Breast epithelium (tissue), 4 donors: ENCODE data around the gene NSF. TPM values are rescaled to one million over a fixed set of nuclear protein-coding genes. Genes with fewer than 3 reads are reported as not detected.
"Not testable (repeated sequence)": the region's sequence is repeated elsewhere in the genome, so short reads cannot be mapped to it uniquely, and the experiment has no call there.

ENCODE experiments used
- DNase-seq, 2 donors: peaks; one replicate each; pipeline ENCODE4 v3.0.0-alpha.2; 2019; ENCODE audit warnings: low spot score in 2 of 2
- H3K27ac ChIP-seq, 2 donors: fragments of 200-600 bp; sonication (generic) in 1 of 2; one replicate each; pipeline ENCODE4 v1.5.1; 2016 to 2019; ENCODE audit warnings: mild to moderate bottlenecking in 1 of 2
- H3K27me3 ChIP-seq, 2 donors: fragments of 200-600 bp; sonication (generic) in 1 of 2; one replicate each; pipeline versions ENCODE4 v1.5.1 to v1.6.0; 2017 to 2019; ENCODE audit warnings: control low read depth in 1 of 2, mild to moderate bottlenecking in 1 of 2
- H3K36me3 ChIP-seq: fragments of 200-600 bp; one replicate; pipeline ENCODE4 v1.5.1; 2019
- H3K4me1 ChIP-seq, 2 donors: fragments of 200-600 bp; sonication (generic); one replicate each; pipeline ENCODE4 v1.5.1; 2016 to 2019; ENCODE audit warnings: control low read depth in 1 of 2
- H3K4me3 ChIP-seq, 3 donors: fragments of 200-600 bp; sonication (generic); 1 replicate in 2 of 3; 2 replicates in 1 of 3; pipeline ENCODE4 v1.5.1; 2016 to 2019; ENCODE audit warnings: mild to moderate bottlenecking in 3 of 3, moderate library complexity in 2 of 3
- H3K9me3 ChIP-seq, 2 donors: fragments of 200-600 bp; sonication (generic) in 1 of 2; one replicate each; pipeline ENCODE4 v1.5.1; 2016 to 2019; ENCODE audit warnings: control low read depth in 1 of 2
- POLR2A ChIP-seq: fragments of 450-650 bp; IDR thresholded peaks from one replicate; pipeline ENCODE4 v1.6.1; 2016; ENCODE audit warnings: antibody characterized with exemption, mild to moderate bottlenecking, moderate library complexity
- POLR2AphosphoS5 ChIP-seq, 3 donors: sonication (generic); formaldehyde crosslinking; IDR thresholded peaks; one replicate each; pipeline ENCODE4 v1.6.1; 2017; ENCODE audit warnings: antibody characterized with exemption in 3 of 3
- intact Hi-C: fragments of 100-400 bp; cut with DNase I; formaldehyde crosslinking; loops from one replicate; pipeline ENCODE4 v1.15.1; 2023; ENCODE audit warnings: low total_unique reads
- total RNA-seq, 3 donors: library from RNA; depleted of rRNA; stranded (reverse); fragments of >200 nt; gene quantifications; one replicate each; pipeline ENCODE4 v1.1.0, GENCODE V29; 2016
- TF ChIP-seq, protein P1 (sequence below), 3 donors: fragments of 450-650 bp; IDR thresholded peaks; one replicate each; pipeline ENCODE4 v1.5.1; 2016 to 2017; ENCODE audit warnings: antibody characterized with exemption in 3 of 3, mild to moderate bottlenecking in 3 of 3, moderate library complexity in 3 of 3

NSF gene
- total RNA-seq, 3 donors from 2014 or later: 22.1 to 38.1 (median 38.0) TPM

DNA sequence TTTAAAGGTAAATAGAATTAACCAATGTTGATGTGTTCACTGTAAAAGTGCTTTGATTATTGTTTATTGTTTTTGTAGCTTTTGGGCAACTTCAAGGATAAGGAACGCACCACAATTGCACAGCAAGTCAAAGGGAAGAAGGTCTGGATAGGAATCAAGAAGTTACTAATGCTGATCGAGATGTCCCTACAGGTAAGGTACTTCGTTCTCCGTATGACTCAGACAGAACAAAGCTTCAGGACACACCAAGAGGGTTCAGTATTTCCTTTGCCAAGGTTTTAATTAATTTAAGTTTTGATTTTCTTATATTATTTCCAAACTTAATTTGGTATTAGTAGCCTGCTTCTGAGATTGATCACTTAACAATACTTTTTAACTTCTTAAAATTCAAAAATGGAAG, 161.0 kb downstream of the NSF start:
- Histone ChIP-seq H3K9me3 (no peaks in the 10 kb centered on the region), H3K36me3 (peaks cover 7% of the 10 kb centered on the region), H3K4me3 (no peak overlapping the region), H3K27ac (no peak overlapping the region), H3K4me1 (no peaks in the 10 kb centered on the region), H3K27me3 (no peaks in the 10 kb centered on the region)
- DNase-seq: no peak
- TF ChIP-seq POLR2AphosphoS5 (IDR thresholded peaks at IDR 0.05) (no peak), POLR2A (no peak)
- TF ChIP-seq, protein P1, sequence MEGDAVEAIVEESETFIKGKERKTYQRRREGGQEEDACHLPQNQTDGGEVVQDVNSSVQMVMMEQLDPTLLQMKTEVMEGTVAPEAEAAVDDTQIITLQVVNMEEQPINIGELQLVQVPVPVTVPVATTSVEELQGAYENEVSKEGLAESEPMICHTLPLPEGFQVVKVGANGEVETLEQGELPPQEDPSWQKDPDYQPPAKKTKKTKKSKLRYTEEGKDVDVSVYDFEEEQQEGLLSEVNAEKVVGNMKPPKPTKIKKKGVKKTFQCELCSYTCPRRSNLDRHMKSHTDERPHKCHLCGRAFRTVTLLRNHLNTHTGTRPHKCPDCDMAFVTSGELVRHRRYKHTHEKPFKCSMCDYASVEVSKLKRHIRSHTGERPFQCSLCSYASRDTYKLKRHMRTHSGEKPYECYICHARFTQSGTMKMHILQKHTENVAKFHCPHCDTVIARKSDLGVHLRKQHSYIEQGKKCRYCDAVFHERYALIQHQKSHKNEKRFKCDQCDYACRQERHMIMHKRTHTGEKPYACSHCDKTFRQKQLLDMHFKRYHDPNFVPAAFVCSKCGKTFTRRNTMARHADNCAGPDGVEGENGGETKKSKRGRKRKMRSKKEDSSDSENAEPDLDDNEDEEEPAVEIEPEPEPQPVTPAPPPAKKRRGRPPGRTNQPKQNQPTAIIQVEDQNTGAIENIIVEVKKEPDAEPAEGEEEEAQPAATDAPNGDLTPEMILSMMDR (IDR thresholded peaks at IDR 0.05): no peak
- intact Hi-C loops: no loop called here

GRCh38 chr17:46753776-46754175, 163.3 kb downstream of the NSF start:
- Histone ChIP-seq H3K27ac (no peak overlapping the region), H3K36me3 (peaks cover 7% of the 10 kb centered on the region), H3K4me1 (no peaks in the 10 kb centered on the region), H3K27me3 (no peaks in the 10 kb centered on the region), H3K9me3 (no peaks in the 10 kb centered on the region), H3K4me3 (no peak overlapping the region)
- DNase-seq: no peak
- intact Hi-C loops: no loop called here
- TF ChIP-seq, protein P1 (IDR thresholded peaks at IDR 0.05): no peak
- TF ChIP-seq POLR2AphosphoS5 (IDR thresholded peaks at IDR 0.05): no peak
- no peak for TF ChIP-seq POLR2A

DNA sequence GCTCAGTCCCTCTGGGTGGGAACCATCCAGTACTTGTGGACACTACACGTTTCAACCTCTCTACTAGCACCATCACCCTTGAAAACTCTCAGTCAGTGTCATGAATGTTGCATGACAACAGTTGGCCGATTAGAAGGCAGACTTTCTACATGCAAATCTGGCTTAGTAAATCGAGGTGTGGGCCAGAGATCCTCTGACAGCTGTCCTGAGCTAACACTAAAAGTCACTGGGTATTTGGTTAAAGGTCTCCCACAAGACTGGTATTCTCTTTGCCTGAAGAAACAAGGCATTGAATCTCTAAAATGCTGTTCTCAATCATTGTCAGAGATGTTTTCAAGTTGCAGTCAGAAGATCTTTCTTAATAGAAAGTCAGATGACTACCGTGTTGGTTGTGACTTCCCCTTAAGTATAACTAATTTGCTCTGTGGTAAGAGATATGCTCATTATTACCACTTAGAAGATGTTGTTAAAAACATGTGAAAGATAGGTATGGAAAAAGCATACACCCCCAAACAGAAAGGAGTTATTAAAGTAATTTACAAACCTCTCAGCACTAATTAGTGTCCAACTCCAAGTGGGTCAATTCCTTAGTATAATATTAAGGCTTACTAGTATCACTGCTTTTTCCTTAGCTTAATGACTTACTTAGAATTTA, 165.7 kb downstream of the NSF start:
- intact Hi-C loops: no loop called here
- peaks cover 7% of the 10 kb centered on the region for H3K36me3 ChIP-seq

DNA sequence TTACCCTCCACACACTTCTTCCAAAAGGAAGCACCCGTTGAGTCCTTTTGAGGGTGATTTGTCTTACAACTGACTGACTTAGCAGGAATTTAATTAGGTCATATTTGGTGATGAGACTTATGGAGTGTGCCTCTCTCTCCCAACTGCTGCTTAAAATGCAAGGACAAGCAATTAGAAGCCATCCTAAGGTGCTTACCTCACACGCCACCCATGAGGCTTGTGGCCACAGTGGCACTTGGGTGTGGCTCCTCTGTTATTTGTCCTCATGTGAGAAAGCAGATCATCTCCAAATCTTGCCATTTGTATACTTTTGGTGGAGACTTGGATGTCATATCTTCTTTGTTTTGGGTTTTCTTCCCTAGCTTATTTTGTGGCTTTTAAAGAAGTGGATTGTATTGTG, 166.4 kb downstream of the NSF start:
- Histone ChIP-seq H3K4me1 (no peaks in the 10 kb centered on the region), H3K27ac (no peak overlapping the region), H3K4me3 (no peak overlapping the region), H3K9me3 (no peaks in the 10 kb centered on the region), H3K36me3 (peaks cover 7% of the 10 kb centered on the region), H3K27me3 (no peaks in the 10 kb centered on the region)
- intact Hi-C loops: no loop called here
- no peak for DNase-seq
- TF ChIP-seq POLR2A: no peak
- TF ChIP-seq, protein P1 (IDR thresholded peaks at IDR 0.05): no peak
- no peak for TF ChIP-seq POLR2AphosphoS5 (IDR thresholded peaks at IDR 0.05)

More for the DNA sequence above, 165.7 kb downstream of the NSF start:
- Histone ChIP-seq H3K27ac (no peak overlapping the region), H3K4me1 (no peaks in the 10 kb centered on the region), H3K9me3 (no peaks in the 10 kb centered on the region), H3K27me3 (no peaks in the 10 kb centered on the region), H3K4me3 (no peak overlapping the region)
- TF ChIP-seq, protein P1 (IDR thresholded peaks at IDR 0.05): no peak
- TF ChIP-seq POLR2AphosphoS5 (IDR thresholded peaks at IDR 0.05) (no peak), POLR2A (no peak)
- no peak for DNase-seq

GRCh38 chr17:46757588-46757987, 167.1 kb downstream of the NSF start:
- H3K4me3 ChIP-seq, H3K27me3 ChIP-seq, DNase-seq, H3K36me3 ChIP-seq, intact Hi-C loops, H3K9me3 ChIP-seq, H3K4me1 ChIP-seq, H3K27ac ChIP-seq: not testable (repeated sequence)
